Upper lobe of left lung (tissue), 6 donors: Measurements from ENCODE around the gene PDSS2. TPM values are rescaled to one million over a fixed set of nuclear protein-coding genes. Genes with fewer than 3 reads are reported as not detected.

Experiments used
- ATAC-seq, 2 donors: fragments of 200-7000 bp; cut with Tn5 transposase; one replicate each; pipeline ENCODE4 v1.9.1; 2022; ENCODE audit warnings: mild to moderate bottlenecking in 2 of 2, moderate library complexity in 2 of 2; ENCODE audit not compliant: low FRiP score in 2 of 2
- DNase-seq, 2 donors: peaks; one replicate each; pipeline ENCODE4 v3.0.0-alpha.2; 2019 to 2020
- H3K27ac ChIP-seq, 4 donors: fragments of 200-600 bp; sonication (generic); one replicate each; pipeline ENCODE4 v1.5.1; 2016 to 2019
- H3K27me3 ChIP-seq, 4 donors: fragments of 200-600 bp; sonication (generic); one replicate each; pipeline ENCODE4 v1.5.1; 2017 to 2019
- H3K36me3 ChIP-seq, 4 donors: fragments of 200-600 bp; sonication (generic); one replicate each; pipeline ENCODE4 v1.5.1; 2016 to 2019
- H3K4me1 ChIP-seq, 4 donors: fragments of 200-600 bp; sonication (generic); one replicate each; pipeline ENCODE4 v1.5.1; 2018 to 2019
- H3K4me3 ChIP-seq, 4 donors: fragments of 200-600 bp; sonication (generic); one replicate each; pipeline ENCODE4 v1.5.1; 2017 to 2019; ENCODE audit warnings: mild to moderate bottlenecking in 2 of 4, moderate library complexity in 1 of 4
- H3K9me3 ChIP-seq, 4 donors: fragments of 200-600 bp; sonication (generic); one replicate each; pipeline ENCODE4 v1.5.1; 2018 to 2019
- CTCF ChIP-seq, 6 experiments: fragments of 450-650 bp in 4 of 6; fragments of 200-600 bp in 2 of 6; sonication (generic) in 2 of 6; IDR thresholded peaks; one replicate each; pipeline ENCODE4 v1.5.1; 2016 to 2019; ENCODE audit warnings: antibody characterized with exemption in 6 of 6
- EP300 ChIP-seq, 4 donors: sonication (generic); formaldehyde crosslinking; IDR thresholded peaks; one replicate each; pipeline ENCODE4 v1.5.1; 2017; ENCODE audit warnings: antibody characterized with exemption in 4 of 4, control low read depth in 2 of 4
- POLR2A ChIP-seq, 4 donors: fragments of 450-650 bp; IDR thresholded peaks; one replicate each; pipeline ENCODE4 v1.5.1; 2016 to 2017; ENCODE audit warnings: antibody characterized with exemption in 4 of 4, mild to moderate bottlenecking in 2 of 4
- POLR2AphosphoS5 ChIP-seq, 2 donors: sonication (generic); formaldehyde crosslinking; IDR thresholded peaks; one replicate each; pipeline ENCODE4 v1.5.1; 2017; ENCODE audit warnings: antibody characterized with exemption in 2 of 2
- WGBS, 2 donors: methylation state at CpG; one replicate each; pipeline ENCODE4 v1.1.5; 2017 to 2018; 5-methylcytosine and 5-hydroxymethylcytosine counted together
- total RNA-seq, 6 donors: library from RNA; depleted of rRNA in 4 of 6; stranded (reverse); fragments of >200 nt in 4 of 6; gene quantifications; one replicate each; pipeline versions ENCODE4 v1.1.0 to v1.2.1, GENCODE V29; 2016 to 2021
- donor health status: DM: no; HTN: no; CAD: no; lungs with moderate emphysema.
- donor health status: DM: no; HTN: yes; CAD: no; lungs with severe emphysema.

The PDSS2 gene
- total RNA-seq, 6 donors from 2014 or later: 5.1 to 20.9 (median 15.0) TPM

GRCh38 chr6:107267634-107268033 is 191.7 kb downstream of the PDSS2 start:
- H3K9me3 ChIP-seq: no peaks in the 10 kb centered on the region
- H3K27me3 ChIP-seq: no peaks in the 10 kb centered on the region
- no peak overlapping the region for H3K27ac ChIP-seq
- no peak for ATAC-seq
- TF ChIP-seq CTCF (IDR thresholded peaks at IDR 0.05): no peak
- H3K36me3 ChIP-seq: no peaks in the 10 kb centered on the region
- H3K4me3 ChIP-seq: no peak overlapping the region
- DNase-seq: no peak
- H3K4me1 ChIP-seq: peaks cover 0 to 7% (median 1%) of the 10 kb centered on the region in 4 donors
- 96 to 97% methylated on average over 1 of the region's 1 CpG for WGBS, 2 donors

DNA sequence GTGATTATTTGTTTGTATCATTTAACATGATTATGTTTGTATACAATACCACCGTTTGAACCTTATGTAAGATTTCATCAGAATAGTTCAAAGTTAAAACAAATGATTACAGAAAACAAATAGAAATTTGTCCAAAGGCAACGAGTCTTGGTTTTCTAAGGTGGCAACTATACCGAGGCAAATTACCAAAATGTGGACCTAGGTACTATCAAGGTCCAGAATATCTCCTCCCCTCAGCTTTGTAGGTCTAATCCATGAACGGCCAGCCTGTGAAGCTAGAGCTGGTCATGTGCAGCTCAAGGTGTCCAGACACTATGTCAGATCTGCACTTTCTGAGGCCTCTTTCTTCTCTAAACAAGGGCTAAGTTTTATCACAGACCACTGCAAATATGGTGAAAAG is 192.4 kb downstream of the PDSS2 start:
- no peak overlapping the region for H3K27ac ChIP-seq
- 80 to 81% methylated on average over 4 of the region's 4 CpGs for WGBS, 2 donors
- DNase-seq: no peak
- no peaks in the 10 kb centered on the region for H3K9me3 ChIP-seq
- no peak for ATAC-seq
- no peaks in the 10 kb centered on the region for H3K36me3 ChIP-seq
- H3K27me3 ChIP-seq: no peaks in the 10 kb centered on the region
- peaks cover 0 to 7% (median 1%) of the 10 kb centered on the region in 4 donors for H3K4me1 ChIP-seq
- no peak for TF ChIP-seq POLR2AphosphoS5 (IDR thresholded peaks at IDR 0.05)
- no peak for TF ChIP-seq EP300 (IDR thresholded peaks at IDR 0.05)
- no peak overlapping the region for H3K4me3 ChIP-seq

- no peaks in the 10 kb centered on the region for H3K27me3 ChIP-seq
- H3K36me3 ChIP-seq: no peaks in the 10 kb centered on the region
- H3K4me1 ChIP-seq: peaks cover 0 to 7% (median 1%) of the 10 kb centered on the region in 4 donors
- ATAC-seq (no peak), DNase-seq (no peak)
- H3K27ac ChIP-seq: no peak overlapping the region
- no peak overlapping the region for H3K4me3 ChIP-seq
- TF ChIP-seq CTCF (IDR thresholded peaks at IDR 0.05): no peak
- TF ChIP-seq POLR2A (IDR thresholded peaks at IDR 0.05): no peak
- TF ChIP-seq EP300 (IDR thresholded peaks at IDR 0.05): no peak
- TF ChIP-seq POLR2AphosphoS5 (IDR thresholded peaks at IDR 0.05): no peak
- H3K9me3 ChIP-seq: no peaks in the 10 kb centered on the region
Measured at GRCh38 chr6:107266563-107266962, 192.8 kb downstream of the PDSS2 start.

DNA sequence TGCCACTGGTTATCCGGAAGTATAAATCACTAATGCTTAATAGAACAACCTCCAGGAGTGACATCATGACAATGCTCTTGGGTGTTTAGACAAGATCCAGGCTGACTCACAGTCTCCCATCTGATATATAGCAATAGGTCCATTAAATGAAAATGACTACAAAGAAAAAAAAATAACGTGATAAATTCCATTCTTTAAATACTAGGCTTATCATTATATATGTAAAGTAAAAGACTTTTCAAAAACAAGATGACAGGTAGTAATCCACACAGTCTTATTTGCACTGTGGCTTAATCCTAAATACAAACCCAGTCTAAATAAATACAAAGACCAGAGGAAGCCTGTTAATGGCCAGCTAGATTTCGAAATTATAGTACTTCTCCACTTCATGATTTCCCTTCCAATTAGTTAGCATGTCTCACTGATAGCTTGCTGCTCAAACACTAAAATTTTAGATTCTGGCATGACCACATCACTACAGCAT is 195.0 kb downstream of the PDSS2 start:
- no peaks in the 10 kb centered on the region for H3K36me3 ChIP-seq
- no peak for TF ChIP-seq POLR2A (IDR thresholded peaks at IDR 0.05)
- TF ChIP-seq CTCF (IDR thresholded peaks at IDR 0.05): no peak
- peaks cover 0 to 7% (median 1%) of the 10 kb centered on the region in 4 donors for H3K4me1 ChIP-seq
- no peak for ATAC-seq
- no peak overlapping the region for H3K4me3 ChIP-seq
- DNase-seq: no peak
- H3K9me3 ChIP-seq: no peaks in the 10 kb centered on the region
- H3K27ac ChIP-seq: no peak overlapping the region
- no peaks in the 10 kb centered on the region for H3K27me3 ChIP-seq
- 53 to 56% methylated on average over 3 of the region's 3 CpGs for WGBS, 2 donors

GRCh38 chr6:107259951-107260350 is 199.4 kb downstream of the PDSS2 start:
- Histone ChIP-seq H3K9me3 (no peaks in the 10 kb centered on the region), H3K27me3 (no peaks in the 10 kb centered on the region), H3K27ac (no peak overlapping the region), H3K4me3 (no peak overlapping the region), H3K36me3 (no peaks in the 10 kb centered on the region), H3K4me1 (peaks cover 0 to 7% (median 1%) of the 10 kb centered on the region in 4 donors)
- TF ChIP-seq POLR2AphosphoS5 (IDR thresholded peaks at IDR 0.05) (no peak), EP300 (IDR thresholded peaks at IDR 0.05) (no peak), CTCF (IDR thresholded peaks at IDR 0.05) (no peak), POLR2A (IDR thresholded peaks at IDR 0.05) (no peak)
- no peak for DNase-seq
- no peak for ATAC-seq
